Ascending aorta (tissue), 2 donors: ENCODE results near the gene SMARCC2. TPM values are rescaled to one million over a fixed set of nuclear protein-coding genes. Genes with fewer than 3 reads are reported as not detected.

Source experiments
- DNase-seq, 2 donors: peaks; one replicate each; pipeline ENCODE4 v3.0.0-alpha.2; 2019; ENCODE audit warnings: low spot score in 2 of 2
- H3K27ac ChIP-seq, 2 donors: fragments of 200-600 bp; sonication (generic); one replicate each; pipeline ENCODE4 v1.5.1; 2016 to 2017; ENCODE audit warnings: mild to moderate bottlenecking in 1 of 2
- H3K27me3 ChIP-seq: fragments of 200-600 bp; sonication (generic); one replicate; pipeline ENCODE4 v1.5.1; 2017
- H3K36me3 ChIP-seq, 2 donors: fragments of 200-600 bp; sonication (generic); one replicate each; pipeline ENCODE4 v1.5.1; 2016
- H3K4me1 ChIP-seq, 2 donors: fragments of 200-600 bp; sonication (generic); one replicate each; pipeline ENCODE4 v1.5.1; 2016 to 2017; ENCODE audit warnings: mild to moderate bottlenecking in 1 of 2
- H3K4me3 ChIP-seq, 2 donors: fragments of 200-600 bp; sonication (generic); one replicate each; pipeline ENCODE4 v1.5.1; 2016 to 2017; ENCODE audit warnings: mild to moderate bottlenecking in 1 of 2
- H3K9me3 ChIP-seq, 2 donors: fragments of 200-600 bp; sonication (generic); one replicate each; pipeline ENCODE4 v1.5.1; 2016
- CTCF ChIP-seq, 3 experiments: fragments of 200-600 bp in 2 of 3; fragments of 450-650 bp in 1 of 3; sonication (generic) in 2 of 3; IDR thresholded peaks; one replicate each; pipeline ENCODE4 v1.5.1; 2016 to 2019; ENCODE audit warnings: antibody characterized with exemption in 3 of 3, mild to moderate bottlenecking in 1 of 3, moderate library complexity in 1 of 3
- intact Hi-C: fragments of 100-400 bp; cut with DNase I; formaldehyde crosslinking; loops from one replicate; pipeline ENCODE4 v1.15.1; 2023
- total RNA-seq: library from RNA; depleted of rRNA; stranded (reverse); fragments of >200 nt; gene quantifications from one replicate; pipeline ENCODE4 v1.1.0, GENCODE V29; 2016

Gene SMARCC2
- total RNA-seq, 1 donor from 2014 or later, result 53.9 TPM

- no peaks in the 10 kb centered on the region for H3K27me3 ChIP-seq
- H3K4me1 ChIP-seq, result peaks cover 19 to 26% of the 10 kb centered on the region in 2 donors
- H3K9me3 ChIP-seq, result no peaks in the 10 kb centered on the region
- no peak for TF ChIP-seq CTCF (IDR thresholded peaks at IDR 0.05)
- DNase-seq, result no peak
- intact Hi-C loops, result no loop called here
- peaks cover 13 to 32% of the 10 kb centered on the region in 2 donors for H3K36me3 ChIP-seq
- H3K27ac ChIP-seq, result no peak overlapping the region
- H3K4me3 ChIP-seq, result no peak overlapping the region
Observed at GRCh38 chr12:56122637-56123036, 66.6 kb downstream of the SMARCC2 start.

GRCh38 chr12:56121204-56121870 is 67.9 kb downstream of the SMARCC2 start:
- intact Hi-C loops, result no loop called here
- Histone ChIP-seq H3K4me1 (peaks cover 12 to 14% of the 10 kb centered on the region in 2 donors), H3K9me3 (no peaks in the 10 kb centered on the region), H3K36me3 (peaks cover 13 to 32% of the 10 kb centered on the region in 2 donors), H3K4me3 (no peak overlapping the region), H3K27me3 (no peaks in the 10 kb centered on the region), H3K27ac (no peak overlapping the region)
- TF ChIP-seq CTCF (IDR thresholded peaks at IDR 0.05), result no peak
- no peak for DNase-seq

- H3K27me3 ChIP-seq, result no peaks in the 10 kb centered on the region
- no peaks in the 10 kb centered on the region for H3K9me3 ChIP-seq
- H3K4me1 ChIP-seq, result peaks cover 10 to 15% of the 10 kb centered on the region in 2 donors
- DNase-seq, result no peak
- no peak overlapping the region for H3K4me3 ChIP-seq
- peaks cover 13 to 32% of the 10 kb centered on the region in 2 donors for H3K36me3 ChIP-seq
- intact Hi-C loops, result no loop called here
- peak overlapping the region; percentile 73 to 95 for H3K27ac ChIP-seq
- no peak for TF ChIP-seq CTCF (IDR thresholded peaks at IDR 0.05)
Observed at GRCh38 chr12:56120158-56120846, 69.0 kb downstream of the SMARCC2 start.

- intact Hi-C loops, result loop anchor here (1.0 to 5.0 kb wide), 9 partner anchors 39 to 1403 kb away; partner anchors contain the start of genes ATP5F1B, CNPY2, DDIT3 and MBD6
- Histone ChIP-seq H3K27ac (peak overlapping the region; percentile 94 to 95), H3K9me3 (no peaks in the 10 kb centered on the region), H3K4me1 (peaks cover 10 to 16% of the 10 kb centered on the region in 2 donors), H3K4me3 (peak overlapping the region in 1 of 2 donors; percentile 77), H3K36me3 (peaks cover 13 to 32% of the 10 kb centered on the region in 2 donors), H3K27me3 (no peaks in the 10 kb centered on the region)
- DNase-seq, result peak in 1 of 2 donors; percentile 88
- TF ChIP-seq CTCF (IDR thresholded peaks at IDR 0.05), result peak; percentile 74 to 86 (median 85)
Observed at GRCh38 chr12:56119361-56119796, 69.9 kb downstream of the SMARCC2 start.

- Histone ChIP-seq H3K4me3 (peak overlapping the region; percentile 58 to 77), H3K27ac (peak overlapping the region; percentile 94 to 95), H3K9me3 (no peaks in the 10 kb centered on the region), H3K36me3 (peaks cover 13 to 29% of the 10 kb centered on the region in 2 donors), H3K4me1 (peaks cover 10 to 16% of the 10 kb centered on the region in 2 donors), H3K27me3 (no peaks in the 10 kb centered on the region)
- intact Hi-C loops, result loop anchor here (1.0 to 5.0 kb wide), 10 partner anchors 8 to 1403 kb away; partner anchors contain the start of genes ATP5F1B, CNPY2, DDIT3 and MBD6
- TF ChIP-seq CTCF (IDR thresholded peaks at IDR 0.05), result no peak
- DNase-seq, result no peak
Observed at GRCh38 chr12:56118688-56119357, 70.5 kb downstream of the SMARCC2 start.
